NCI-H146 treated with DMSO at 0.1 percent for 48 hours (cell line): ENCODE results near the gene SPINT3.
"Not testable (repeated sequence)": the region's sequence is repeated elsewhere in the genome, so short reads cannot be mapped to it uniquely, and the experiment has no call there.

Source experiments
- DNase-seq: peaks from one replicate; lab custom pipeline; 2025; ENCODE audit not compliant: unreplicated experiment; lab: John Stamatoyannopoulos, UW

Gene SPINT3

GRCh38 chr20:45503403-45503802 lies 12.0 kb downstream of the SPINT3 start:
- no peak for DNase-seq

- no peak for DNase-seq
Measured at GRCh38 chr20:45502561-45502960, 12.9 kb downstream of the SPINT3 start.

GRCh38 chr20:45501600-45501999 lies 13.8 kb downstream of the SPINT3 start:
- no peak for DNase-seq

GRCh38 chr20:45500022-45500421 lies 15.4 kb downstream of the SPINT3 start:
- DNase-seq, result no peak

GRCh38 chr20:45497971-45498494 lies 17.4 kb downstream of the SPINT3 start:
- DNase-seq, result no peak

GRCh38 chr20:45496166-45496565 lies 19.3 kb downstream of the SPINT3 start:
- DNase-seq, result no peak

- DNase-seq, result no peak
Measured at GRCh38 chr20:45495501-45495941, 19.9 kb downstream of the SPINT3 start.

- DNase-seq, result no peak
Measured at GRCh38 chr20:45489083-45489531, 26.3 kb downstream of the SPINT3 start.

GRCh38 chr20:45487231-45487635 lies 28.2 kb downstream of the SPINT3 start:
- peak; percentile 59 for DNase-seq

GRCh38 chr20:45485388-45485787 lies 30.0 kb downstream of the SPINT3 start:
- no peak for DNase-seq

- DNase-seq, result no peak
Measured at GRCh38 chr20:45484676-45485075, 30.7 kb downstream of the SPINT3 start.

- no peak for DNase-seq
Measured at GRCh38 chr20:45479822-45480221, 35.6 kb downstream of the SPINT3 start.

- not testable (repeated sequence) for DNase-seq
Measured at GRCh38 chr20:45477530-45478148, 37.8 kb downstream of the SPINT3 start.

- DNase-seq, result not testable (repeated sequence)
Measured at GRCh38 chr20:45472286-45472685, 43.1 kb downstream of the SPINT3 start.

GRCh38 chr20:45470937-45471336 lies 44.5 kb downstream of the SPINT3 start:
- DNase-seq, result no peak

- DNase-seq, result peak; percentile 53
Measured at GRCh38 chr20:45470262-45470931, 45.0 kb downstream of the SPINT3 start.

GRCh38 chr20:45469336-45470261 lies 45.8 kb downstream of the SPINT3 start, which contains the start of gene WFDC2:
Gene WFDC2, plus strand, starts transcription at chr20:45469753. Its CDS starts 29 bp downstream, at chr20:45469782.
- DNase-seq, result peak; percentile 41

GRCh38 chr20:45467861-45468260 lies 47.6 kb downstream of the SPINT3 start:
- DNase-seq, result peak; percentile 93

- DNase-seq, result no peak
Measured at GRCh38 chr20:45467172-45467571, 48.2 kb downstream of the SPINT3 start.

- DNase-seq, result no peak
Measured at GRCh38 chr20:45465491-45466266, 49.7 kb downstream of the SPINT3 start.
